GM19043 (cell line): ENCODE data around the gene UBE3D.
"Not testable (repeated sequence)": the region's sequence is repeated elsewhere in the genome, so short reads cannot be mapped to it uniquely, and the experiment has no call there.

Source experiments
- ATAC-seq: cut with Tn5 transposase; IDR thresholded peaks from one replicate; pipeline ENCODE4 v1.9.1; 2021; ENCODE audit warnings: low read depth; ENCODE audit not compliant: unreplicated experiment

UBE3D gene

GRCh38 chr6:83055366-83055964 is 10.2 kb downstream of the UBE3D start:
- no peak for ATAC-seq

DNA sequence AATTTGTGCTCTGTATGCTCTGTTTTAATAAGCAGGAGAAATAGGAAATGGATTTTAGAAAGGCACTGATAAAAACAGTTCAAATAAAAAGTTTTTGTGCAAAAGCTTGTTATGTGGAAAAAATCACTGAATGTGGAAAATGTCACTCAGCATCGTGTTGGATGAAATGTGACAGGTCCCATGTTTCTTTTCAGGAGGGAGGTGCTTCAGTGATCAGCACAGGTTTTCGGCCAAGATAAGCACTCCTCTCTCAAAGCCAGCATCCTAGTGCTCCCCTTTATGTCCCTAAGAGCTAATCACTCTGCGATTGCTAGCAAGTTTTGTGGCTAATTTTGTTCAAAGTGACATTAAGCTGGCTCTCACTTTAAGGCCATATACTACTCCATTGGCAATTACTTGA is 12.0 kb downstream of the UBE3D start:
- ATAC-seq, result no peak

- no peak for ATAC-seq
Observed at GRCh38 chr6:83051377-83052172, 14.1 kb downstream of the UBE3D start.

DNA sequence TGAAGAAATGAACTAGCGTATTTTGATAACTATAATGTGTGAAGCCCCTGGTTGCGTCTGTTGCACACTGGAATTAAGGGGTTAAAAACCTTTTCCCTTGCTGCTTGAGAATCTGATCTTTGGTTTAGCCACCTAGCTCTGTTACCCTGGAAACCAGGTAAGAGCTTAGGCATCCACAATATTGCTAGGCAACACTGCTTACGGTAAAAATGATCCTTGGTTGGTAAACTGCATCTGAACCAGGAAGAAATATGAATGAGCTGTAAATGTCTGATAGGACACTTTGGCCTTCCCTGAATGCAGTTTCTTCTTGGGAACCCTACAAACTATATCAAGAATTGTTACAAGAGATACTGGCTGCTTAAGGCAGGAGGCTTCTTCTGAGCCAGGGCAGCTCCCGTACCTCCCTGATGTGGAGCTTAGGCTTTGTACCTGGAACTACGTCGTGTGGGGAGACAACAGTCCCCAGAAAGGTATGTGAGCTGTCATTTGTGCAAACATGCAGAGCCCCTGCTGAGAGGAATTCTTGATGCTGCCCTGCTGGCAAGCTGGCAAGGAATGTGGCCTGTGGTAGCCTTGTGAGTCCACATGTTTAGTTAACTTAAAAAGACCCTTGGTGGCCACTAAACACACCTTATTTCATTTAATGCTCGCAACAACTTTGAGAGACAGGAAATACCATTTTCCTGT is 18.4 kb downstream of the UBE3D start:
- ATAC-seq, result no peak

DNA sequence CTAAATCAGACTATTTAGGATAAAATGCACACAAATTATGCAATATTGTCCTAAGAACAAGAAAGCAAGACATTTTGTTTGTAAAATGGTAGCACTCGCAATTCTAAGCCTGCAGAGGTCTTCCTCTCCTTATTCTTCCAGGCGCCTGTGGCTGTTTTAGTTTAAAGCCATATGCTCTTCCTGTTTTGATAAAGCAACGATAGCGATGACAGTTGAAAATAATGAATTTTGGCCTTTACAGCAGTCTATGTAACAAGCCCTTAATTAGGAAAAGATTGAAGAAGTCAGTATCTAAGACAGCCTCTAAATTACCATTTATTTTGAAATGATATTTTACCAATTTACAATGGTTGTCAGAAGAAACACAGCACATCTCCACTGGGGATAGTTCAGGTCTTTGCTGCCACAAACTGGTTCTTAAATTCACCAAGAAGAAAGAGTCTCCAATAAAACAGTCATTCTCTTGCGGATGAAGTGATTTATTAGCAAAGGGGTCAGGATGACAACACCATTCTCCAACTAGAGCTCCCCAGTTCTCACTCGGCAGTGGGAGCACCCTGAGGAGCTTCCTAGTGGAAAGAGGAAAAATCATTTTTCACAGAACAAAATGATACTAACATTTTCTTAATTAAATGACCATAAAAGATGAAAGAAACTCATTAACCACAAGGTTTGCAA is 21.4 kb downstream of the UBE3D start:
- ATAC-seq, result no peak

GRCh38 chr6:83042467-83043053 is 23.1 kb downstream of the UBE3D start:
- no peak for ATAC-seq

DNA sequence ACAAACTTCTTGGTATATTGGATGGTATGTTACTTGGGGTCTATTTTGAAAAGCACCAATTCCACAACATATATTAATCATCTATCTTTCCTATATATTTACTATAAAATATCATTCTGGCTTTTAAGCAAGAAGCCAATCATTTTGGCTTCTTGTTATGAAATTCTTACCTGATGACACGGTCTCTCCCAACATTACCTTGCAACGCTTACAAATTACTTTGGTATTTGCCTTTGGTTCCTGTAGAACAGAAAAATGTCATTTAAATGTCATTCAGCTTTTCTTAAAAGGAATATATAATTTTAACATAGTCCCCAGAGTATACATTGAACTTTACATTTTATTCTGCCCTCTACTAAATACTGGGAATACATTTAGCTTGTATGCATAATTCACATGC is 27.4 kb downstream of the UBE3D start:
- ATAC-seq, result no peak

GRCh38 chr6:83031689-83032088 is 34.0 kb downstream of the UBE3D start:
- no peak for ATAC-seq

- no peak for ATAC-seq
Observed at GRCh38 chr6:83019741-83020140, 45.9 kb downstream of the UBE3D start.

- ATAC-seq, result not testable (repeated sequence)
Observed at GRCh38 chr6:83011131-83011530, 54.5 kb downstream of the UBE3D start.

DNA sequence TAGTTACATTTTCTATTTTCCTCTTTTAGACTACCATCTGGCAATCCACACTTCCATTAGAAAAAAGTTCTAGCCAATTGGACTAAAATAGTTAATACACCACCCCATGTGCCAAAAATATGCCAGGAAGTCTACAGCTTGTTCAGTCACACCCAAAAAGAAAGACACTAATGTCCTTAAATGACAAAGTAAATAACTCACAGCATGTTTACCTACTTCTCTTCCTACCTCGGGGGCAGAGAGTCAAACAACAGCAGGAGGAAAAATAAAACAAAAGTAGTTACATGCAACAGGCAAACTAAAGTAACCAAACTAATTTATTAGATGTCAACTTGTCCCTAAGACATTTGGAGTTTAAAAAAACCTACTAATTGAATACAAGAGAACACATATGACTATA is 57.0 kb downstream of the UBE3D start:
- ATAC-seq, result no peak

DNA sequence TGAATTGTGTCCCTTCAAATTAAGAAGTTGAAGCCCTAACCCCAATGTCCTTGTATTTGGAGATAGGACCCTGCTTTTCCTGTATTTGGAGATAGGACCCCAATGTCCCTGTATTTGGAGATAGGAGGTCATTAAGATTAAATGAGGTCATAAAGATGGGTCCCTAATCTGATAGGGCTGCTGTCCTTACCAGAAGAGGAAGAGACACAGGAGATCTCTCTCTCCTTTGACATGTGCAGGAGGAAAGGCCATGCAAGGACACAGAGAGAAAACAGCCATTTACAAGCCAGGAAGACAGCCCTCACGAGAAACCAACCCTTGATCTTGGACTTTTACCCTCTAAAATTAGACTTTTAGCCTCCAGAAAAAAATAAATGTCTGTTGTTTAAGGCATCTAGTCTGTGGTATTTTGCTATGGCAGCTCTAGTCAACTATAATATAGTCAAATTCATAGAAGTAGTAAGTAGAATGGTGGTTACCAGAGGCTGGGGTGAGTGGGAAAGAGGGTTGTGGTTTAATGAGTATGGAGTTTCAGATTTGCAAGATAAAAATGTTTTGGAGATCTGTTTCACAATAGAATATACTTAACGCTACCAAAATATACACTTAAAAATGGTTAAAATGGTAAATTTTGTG is 59.3 kb downstream of the UBE3D start:
- ATAC-seq, result no peak

DNA sequence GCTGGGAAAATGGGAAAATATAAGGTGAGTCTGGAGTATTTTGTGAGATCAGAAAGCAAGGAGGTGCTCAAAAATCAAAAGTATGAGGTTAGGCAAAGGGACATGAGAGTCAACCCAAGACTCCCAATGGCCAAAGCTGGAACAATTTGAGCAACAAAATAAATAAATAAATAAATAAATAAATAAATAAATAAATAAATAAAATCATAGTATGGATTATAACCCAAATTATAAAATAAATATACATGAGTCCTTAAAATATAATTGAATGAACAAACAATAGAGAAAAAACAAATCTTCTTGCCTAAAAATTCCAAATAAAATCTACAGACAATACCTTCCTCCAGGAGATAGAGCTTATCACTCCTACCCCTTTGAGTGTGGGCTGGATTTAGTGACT is 69.5 kb downstream of the UBE3D start:
- no peak for ATAC-seq

DNA sequence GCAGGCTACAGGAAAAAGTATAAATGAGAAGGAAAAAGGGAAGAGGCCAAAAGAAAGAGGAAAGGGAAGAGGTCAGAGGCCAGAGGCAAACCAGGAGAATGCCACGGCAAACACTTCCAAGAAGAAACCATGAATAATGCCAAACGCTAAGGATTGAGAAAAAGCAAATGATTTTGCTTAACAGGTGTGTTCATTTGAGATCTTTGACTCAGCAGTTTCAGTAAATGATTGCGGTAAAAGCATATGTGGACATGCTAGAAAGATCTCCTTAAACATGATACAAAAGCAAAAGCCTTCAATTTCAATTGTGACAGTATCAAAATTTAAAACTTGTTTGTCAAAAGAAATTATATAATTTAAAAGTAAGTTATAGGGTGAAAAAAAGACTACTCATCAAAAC is 70.6 kb downstream of the UBE3D start:
- no peak for ATAC-seq

- ATAC-seq, result no peak
Observed at GRCh38 chr6:82989736-82990290, 75.8 kb downstream of the UBE3D start.

- no peak for ATAC-seq
Observed at GRCh38 chr6:82988930-82989351, 76.7 kb downstream of the UBE3D start.

DNA sequence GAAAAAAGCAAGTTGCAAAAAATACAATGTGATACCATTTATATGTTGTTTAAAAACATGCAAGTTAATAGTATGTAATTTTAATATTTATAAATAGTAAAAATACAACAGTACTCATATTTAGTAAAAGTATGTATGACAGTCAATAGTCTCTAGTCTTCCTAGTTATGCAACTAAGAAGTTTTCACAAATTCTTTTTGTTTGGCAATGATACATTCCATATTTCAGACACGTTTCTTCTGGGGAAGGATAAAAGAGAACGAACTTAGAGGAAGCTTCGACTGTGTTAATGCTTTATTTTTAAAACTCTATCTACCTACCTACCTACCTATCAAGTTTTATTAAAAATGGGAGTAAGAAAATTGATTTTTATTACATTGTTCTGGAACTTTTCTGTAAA is 77.7 kb downstream of the UBE3D start:
- no peak for ATAC-seq

- ATAC-seq, result no peak
Observed at GRCh38 chr6:82987416-82987815, 78.2 kb downstream of the UBE3D start.

- no peak for ATAC-seq
Observed at GRCh38 chr6:82984720-82985119, 80.9 kb downstream of the UBE3D start.

GRCh38 chr6:82980086-82980485 is 85.6 kb downstream of the UBE3D start:
- no peak for ATAC-seq
